Vagina (tissue), 2 donors: Measurements from ENCODE around the gene JMJD7. TPM values are rescaled to one million over a fixed set of nuclear protein-coding genes. Genes with fewer than 3 reads are reported as not detected.

Experiments used
- DNase-seq, 2 donors: peaks; one replicate each; pipeline ENCODE4 v3.0.0-alpha.2; 2017; ENCODE audit errors: extremely low spot score in 2 of 2
- H3K27ac ChIP-seq: fragments of 200-600 bp; sonication (generic); one replicate; pipeline ENCODE4 v1.5.1; 2019
- H3K27me3 ChIP-seq: fragments of 200-600 bp; sonication (generic); one replicate; pipeline ENCODE4 v1.5.1; 2019
- H3K36me3 ChIP-seq, 2 donors: fragments of 200-600 bp; sonication (generic); one replicate each; pipeline ENCODE4 v1.5.1; 2017 to 2019
- H3K4me1 ChIP-seq: fragments of 200-600 bp; sonication (generic); one replicate; pipeline ENCODE4 v1.5.1; 2019
- H3K4me3 ChIP-seq, 2 donors: fragments of 200-600 bp; sonication (generic); 1 replicate in 1 of 2; 2 replicates in 1 of 2; pipeline ENCODE4 v1.5.1; 2016 to 2019
- H3K9me3 ChIP-seq: fragments of 200-600 bp; sonication (generic); one replicate; pipeline ENCODE4 v1.5.1; 2019
- POLR2A ChIP-seq, 2 donors: fragments of 450-650 bp; IDR thresholded peaks; one replicate each; pipeline ENCODE4 v1.6.1; 2017; ENCODE audit warnings: antibody characterized with exemption in 2 of 2, mild to moderate bottlenecking in 2 of 2, moderate library complexity in 2 of 2
- POLR2AphosphoS5 ChIP-seq, 2 donors: sonication (generic); formaldehyde crosslinking; IDR thresholded peaks; one replicate each; pipeline ENCODE4 v1.9.0; 2017; ENCODE audit warnings: antibody characterized with exemption in 2 of 2, mild to moderate bottlenecking in 2 of 2, low read depth in 1 of 2; ENCODE audit not compliant: insufficient read depth in 1 of 2
- intact Hi-C: fragments of 100-400 bp; cut with DNase I; formaldehyde crosslinking; loops from one replicate; pipeline ENCODE4 v1.15.1; 2023
- total RNA-seq: library from RNA; depleted of rRNA; stranded (reverse); fragments of >200 nt; gene quantifications from one replicate; pipeline ENCODE4 v1.2.3, GENCODE V29; 2016
- TF ChIP-seq, protein P1 (sequence below), 3 experiments: fragments of 450-650 bp in 2 of 3; fragments of 200-600 bp in 1 of 3; sonication (generic) in 1 of 3; IDR thresholded peaks; one replicate each; pipeline ENCODE4 v1.5.1; 2017 to 2019; ENCODE audit warnings: antibody characterized with exemption in 3 of 3, mild to moderate bottlenecking in 2 of 3, moderate library complexity in 2 of 3

Gene JMJD7
- total RNA-seq, 1 donor from 2014 or later: 26.3 TPM

DNA sequence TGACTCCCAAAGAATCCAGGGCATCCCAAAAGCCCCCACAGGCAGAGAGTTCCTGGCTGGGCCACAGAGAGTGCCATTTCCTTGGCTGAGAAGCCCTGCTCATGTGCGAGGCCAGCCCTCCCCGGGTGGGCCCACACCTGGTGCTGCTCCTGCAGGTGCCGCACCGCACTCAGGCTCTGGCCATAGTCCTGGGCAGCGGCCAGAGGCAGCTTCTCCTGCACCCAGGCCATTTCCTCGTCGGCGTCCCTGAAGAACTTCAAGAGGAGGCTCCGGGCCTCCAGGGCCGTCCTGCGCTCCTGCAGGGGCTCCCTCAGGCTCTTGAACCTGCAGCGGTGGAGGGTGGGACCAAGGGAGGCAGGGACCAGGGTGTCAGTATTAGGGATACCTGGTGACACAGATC lies 28.8 kb downstream of the JMJD7 start:
- intact Hi-C loops: no loop called here
- H3K9me3 ChIP-seq: no peaks in the 10 kb centered on the region
- H3K27me3 ChIP-seq: no peaks in the 10 kb centered on the region
- TF ChIP-seq POLR2A (IDR thresholded peaks at IDR 0.05) (no peak), POLR2AphosphoS5 (IDR thresholded peaks at IDR 0.05; ENCODE audit: insufficient read depth in 1 of 2, low read depth in 1 of 2) (no peak)
- TF ChIP-seq, protein P1, sequence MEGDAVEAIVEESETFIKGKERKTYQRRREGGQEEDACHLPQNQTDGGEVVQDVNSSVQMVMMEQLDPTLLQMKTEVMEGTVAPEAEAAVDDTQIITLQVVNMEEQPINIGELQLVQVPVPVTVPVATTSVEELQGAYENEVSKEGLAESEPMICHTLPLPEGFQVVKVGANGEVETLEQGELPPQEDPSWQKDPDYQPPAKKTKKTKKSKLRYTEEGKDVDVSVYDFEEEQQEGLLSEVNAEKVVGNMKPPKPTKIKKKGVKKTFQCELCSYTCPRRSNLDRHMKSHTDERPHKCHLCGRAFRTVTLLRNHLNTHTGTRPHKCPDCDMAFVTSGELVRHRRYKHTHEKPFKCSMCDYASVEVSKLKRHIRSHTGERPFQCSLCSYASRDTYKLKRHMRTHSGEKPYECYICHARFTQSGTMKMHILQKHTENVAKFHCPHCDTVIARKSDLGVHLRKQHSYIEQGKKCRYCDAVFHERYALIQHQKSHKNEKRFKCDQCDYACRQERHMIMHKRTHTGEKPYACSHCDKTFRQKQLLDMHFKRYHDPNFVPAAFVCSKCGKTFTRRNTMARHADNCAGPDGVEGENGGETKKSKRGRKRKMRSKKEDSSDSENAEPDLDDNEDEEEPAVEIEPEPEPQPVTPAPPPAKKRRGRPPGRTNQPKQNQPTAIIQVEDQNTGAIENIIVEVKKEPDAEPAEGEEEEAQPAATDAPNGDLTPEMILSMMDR (IDR thresholded peaks at IDR 0.05): no peak
- H3K27ac ChIP-seq: no peak overlapping the region
- DNase-seq: no peak
- no peaks in the 10 kb centered on the region for H3K36me3 ChIP-seq
- H3K4me1 ChIP-seq: no peaks in the 10 kb centered on the region
- no peak overlapping the region for H3K4me3 ChIP-seq

- H3K9me3 ChIP-seq: no peaks in the 10 kb centered on the region
- DNase-seq: no peak
- TF ChIP-seq, protein P1 (IDR thresholded peaks at IDR 0.05): no peak
- TF ChIP-seq POLR2A (IDR thresholded peaks at IDR 0.05): no peak
- TF ChIP-seq POLR2AphosphoS5 (IDR thresholded peaks at IDR 0.05; ENCODE audit: insufficient read depth in 1 of 2, low read depth in 1 of 2): no peak
- H3K36me3 ChIP-seq: no peaks in the 10 kb centered on the region
- no peak overlapping the region for H3K27ac ChIP-seq
- H3K4me3 ChIP-seq: no peak overlapping the region
- no peaks in the 10 kb centered on the region for H3K27me3 ChIP-seq
- intact Hi-C loops: no loop called here
- no peaks in the 10 kb centered on the region for H3K4me1 ChIP-seq
Observed at GRCh38 chr15:41857316-41857715, 29.4 kb downstream of the JMJD7 start.

DNA sequence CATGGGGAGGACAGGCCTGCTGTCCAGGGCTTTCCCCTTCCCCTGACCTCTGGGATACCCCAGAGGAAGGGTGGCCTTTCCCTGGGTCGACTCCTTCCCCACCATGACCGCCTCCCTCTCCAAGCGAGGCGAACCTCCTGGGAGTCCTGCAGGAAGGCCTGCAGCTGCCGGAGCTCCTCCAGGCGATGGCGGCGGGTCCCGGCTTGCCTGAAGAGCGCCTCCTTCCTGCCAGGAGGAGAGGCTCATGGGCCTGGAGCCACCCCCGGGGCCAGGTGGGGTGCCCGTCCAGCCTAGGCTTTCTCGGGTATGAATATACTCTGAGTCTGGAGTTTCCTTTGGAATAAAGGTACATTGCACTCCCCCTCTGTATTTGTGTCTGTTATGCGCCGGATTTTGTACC lies 30.9 kb downstream of the JMJD7 start:
- no peak overlapping the region for H3K4me3 ChIP-seq
- H3K36me3 ChIP-seq: no peaks in the 10 kb centered on the region
- H3K27me3 ChIP-seq: no peaks in the 10 kb centered on the region
- no peaks in the 10 kb centered on the region for H3K9me3 ChIP-seq
- DNase-seq: no peak
- intact Hi-C loops: no loop called here
- H3K27ac ChIP-seq: no peak overlapping the region
- TF ChIP-seq, protein P1 (IDR thresholded peaks at IDR 0.05): no peak
- TF ChIP-seq POLR2AphosphoS5 (IDR thresholded peaks at IDR 0.05; ENCODE audit: insufficient read depth in 1 of 2, low read depth in 1 of 2) (no peak), POLR2A (IDR thresholded peaks at IDR 0.05) (no peak)
- H3K4me1 ChIP-seq: no peaks in the 10 kb centered on the region

GRCh38 chr15:41860049-41860828 lies 32.3 kb downstream of the JMJD7 start:
- Histone ChIP-seq H3K27me3 (no peaks in the 10 kb centered on the region), H3K9me3 (no peaks in the 10 kb centered on the region), H3K4me1 (no peaks in the 10 kb centered on the region), H3K4me3 (no peak overlapping the region), H3K27ac (no peak overlapping the region), H3K36me3 (no peaks in the 10 kb centered on the region)
- DNase-seq: no peak
- TF ChIP-seq POLR2AphosphoS5 (IDR thresholded peaks at IDR 0.05; ENCODE audit: insufficient read depth in 1 of 2, low read depth in 1 of 2): no peak
- TF ChIP-seq, protein P1 (IDR thresholded peaks at IDR 0.05): no peak
- no peak for TF ChIP-seq POLR2A (IDR thresholded peaks at IDR 0.05)
- intact Hi-C loops: no loop called here

DNA sequence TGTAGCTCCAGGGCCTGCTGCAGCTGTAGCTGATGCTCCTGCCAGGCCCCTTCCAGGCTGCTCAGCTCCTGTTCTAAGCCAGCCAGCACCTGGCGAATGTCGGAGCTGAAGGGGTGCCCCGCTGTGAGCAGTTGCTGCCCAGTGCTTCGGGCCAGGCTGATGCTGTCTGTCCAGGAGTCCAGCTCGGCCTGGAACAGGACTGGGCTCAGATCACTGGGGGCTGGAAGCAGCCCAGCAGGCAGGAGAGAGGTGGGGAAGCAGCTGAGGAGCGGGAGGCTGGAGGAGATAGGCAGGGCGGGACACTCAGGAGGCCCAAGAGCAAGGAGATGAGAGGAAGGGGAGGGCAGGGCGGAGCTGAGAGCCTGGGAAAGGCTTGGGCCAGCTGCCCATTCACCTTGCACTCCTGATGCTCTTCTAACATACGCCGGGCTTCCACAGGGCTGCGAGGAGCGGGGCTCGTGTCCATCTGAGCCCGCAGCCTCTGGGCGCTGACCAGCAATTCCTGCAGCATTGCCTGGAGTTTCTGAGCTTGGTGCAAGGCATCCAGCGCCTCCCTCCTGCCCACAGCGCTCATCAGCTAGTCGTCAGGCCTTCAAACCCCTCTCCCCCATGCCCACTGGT lies 34.0 kb downstream of the JMJD7 start:
- TF ChIP-seq, protein P1 (IDR thresholded peaks at IDR 0.05): no peak

More for the DNA sequence above, 34.0 kb downstream of the JMJD7 start:
- no peaks in the 10 kb centered on the region for H3K9me3 ChIP-seq
- no peaks in the 10 kb centered on the region for H3K27me3 ChIP-seq
- no peaks in the 10 kb centered on the region for H3K36me3 ChIP-seq
- H3K4me1 ChIP-seq: no peaks in the 10 kb centered on the region
- no peak overlapping the region for H3K4me3 ChIP-seq
- intact Hi-C loops: no loop called here
- no peak for DNase-seq
- no peak overlapping the region for H3K27ac ChIP-seq
